GM18858 (cell line): ENCODE results near the gene HNRNPF.
"Not testable (repeated sequence)": the region's sequence is repeated elsewhere in the genome, so short reads cannot be mapped to it uniquely, and the experiment has no call there.

Experiments
- ATAC-seq: cut with Tn5 transposase; IDR thresholded peaks from one replicate; pipeline ENCODE4 v1.9.1; 2021; ENCODE audit not compliant: unreplicated experiment

HNRNPF gene

DNA sequence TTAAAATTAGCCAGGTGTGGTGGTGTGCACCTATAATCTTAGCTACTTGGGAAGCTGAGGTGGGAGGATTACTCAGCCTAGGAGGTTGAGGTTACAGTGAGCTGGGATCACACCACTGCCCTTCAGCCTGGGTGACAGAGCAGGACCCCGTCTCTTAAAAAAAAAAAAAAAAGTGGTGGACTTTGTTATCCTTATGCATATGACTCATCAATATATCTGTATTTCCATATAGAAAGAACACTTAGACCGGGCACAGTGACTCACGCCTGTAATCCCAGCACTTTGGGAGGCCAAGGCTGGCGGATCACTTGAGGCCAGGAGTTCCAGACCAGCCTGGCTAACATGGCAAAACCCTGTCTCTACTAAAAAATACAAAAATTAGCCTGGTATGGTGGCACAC, 13.0 kb upstream of the HNRNPF start:
- ATAC-seq = not testable (repeated sequence)

DNA sequence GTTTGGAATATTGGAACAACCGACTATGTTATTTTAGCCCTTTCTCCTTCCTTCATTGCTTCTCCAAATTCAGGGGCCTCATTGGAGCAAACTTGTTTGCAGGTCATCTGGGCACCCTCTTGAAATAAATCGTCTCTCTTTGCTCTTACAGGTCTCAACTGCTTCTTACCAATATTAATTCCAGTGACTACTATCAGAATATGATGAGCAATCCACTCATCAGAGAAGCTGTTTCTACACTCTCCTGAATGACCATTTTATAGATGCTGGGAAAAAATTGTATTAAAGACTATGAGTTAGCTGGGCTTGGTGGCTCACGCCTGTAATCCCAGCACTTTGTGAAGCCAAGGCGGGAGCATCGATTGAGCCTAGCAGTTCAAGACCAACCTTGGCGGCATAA, 12.5 kb upstream of the HNRNPF start:
- ATAC-seq = no peak

DNA sequence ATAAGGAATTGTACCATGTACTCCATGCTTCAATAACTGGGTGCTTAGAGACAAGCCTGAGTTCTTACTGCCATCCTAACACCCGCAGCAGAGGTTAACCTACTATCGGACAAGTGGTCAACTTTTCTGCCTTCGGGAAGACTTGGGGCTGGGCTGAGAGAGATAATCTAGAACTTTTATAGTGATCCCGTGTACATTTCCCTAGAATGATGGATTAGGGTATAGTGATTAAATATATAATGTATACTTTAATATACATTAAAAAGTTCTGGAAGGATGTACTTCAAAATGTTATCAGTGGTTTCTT, 12.2 kb upstream of the HNRNPF start:
- no peak for ATAC-seq

DNA sequence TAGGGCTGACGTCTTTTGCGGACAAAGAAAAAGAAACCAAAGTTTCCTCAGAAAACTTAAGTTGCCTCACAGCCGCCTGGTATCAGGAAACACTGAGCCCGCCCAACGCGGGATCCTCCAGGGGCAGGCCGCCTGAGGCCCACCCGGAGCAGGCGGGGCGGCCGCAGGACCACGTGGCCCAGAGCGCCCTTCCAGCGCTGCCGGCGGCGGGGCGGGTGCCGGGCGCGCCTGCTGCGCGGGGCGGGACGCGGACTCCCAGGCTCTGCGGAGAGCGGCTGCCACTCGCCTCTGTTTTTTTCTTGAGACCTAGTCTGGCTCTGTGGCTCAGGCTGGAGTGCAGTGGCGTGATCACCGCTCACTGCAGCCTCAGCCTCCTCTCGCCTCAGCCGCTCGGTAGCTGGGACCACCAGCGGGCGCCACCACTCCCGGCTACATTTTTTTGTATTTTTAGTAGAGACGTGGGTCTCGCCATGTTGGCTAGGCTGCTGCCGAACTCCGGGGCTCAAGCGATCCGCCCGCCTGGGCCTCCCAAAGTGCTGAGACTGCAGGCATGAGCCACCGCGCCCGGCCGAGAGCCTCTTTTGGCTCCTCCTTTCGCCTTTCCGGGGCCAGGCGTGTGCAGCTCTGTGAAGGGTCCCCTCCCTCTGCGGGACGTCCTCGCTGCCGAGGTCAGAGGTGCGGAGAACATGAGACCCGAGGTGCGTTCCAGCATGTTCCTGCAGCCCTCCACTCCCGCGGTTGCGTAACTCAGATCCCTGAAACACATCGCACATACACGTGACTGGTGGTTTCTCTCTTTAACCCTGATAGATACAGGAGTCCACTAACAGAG, 11.6 kb upstream of the HNRNPF start:
- ATAC-seq = peak; percentile 71

DNA sequence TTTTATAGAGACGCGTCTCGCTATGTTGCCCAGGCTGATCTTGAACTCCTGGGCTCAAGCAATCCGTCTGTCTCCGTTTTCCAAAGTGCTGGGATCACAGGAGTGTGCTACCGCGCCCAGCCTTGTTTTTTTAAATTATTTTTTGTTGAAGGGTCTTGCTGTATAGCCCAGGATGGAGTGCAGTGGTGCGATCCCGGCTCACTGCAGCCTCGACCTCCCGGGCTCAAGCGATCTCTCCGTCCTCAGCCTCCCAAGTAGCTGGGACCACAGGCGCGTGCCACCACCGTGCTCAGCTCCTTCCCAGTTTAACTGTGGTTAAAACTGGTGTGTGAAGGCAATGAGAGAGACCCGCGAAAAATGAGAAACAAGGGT, 11.0 kb upstream of the HNRNPF start:
- no peak for ATAC-seq

DNA sequence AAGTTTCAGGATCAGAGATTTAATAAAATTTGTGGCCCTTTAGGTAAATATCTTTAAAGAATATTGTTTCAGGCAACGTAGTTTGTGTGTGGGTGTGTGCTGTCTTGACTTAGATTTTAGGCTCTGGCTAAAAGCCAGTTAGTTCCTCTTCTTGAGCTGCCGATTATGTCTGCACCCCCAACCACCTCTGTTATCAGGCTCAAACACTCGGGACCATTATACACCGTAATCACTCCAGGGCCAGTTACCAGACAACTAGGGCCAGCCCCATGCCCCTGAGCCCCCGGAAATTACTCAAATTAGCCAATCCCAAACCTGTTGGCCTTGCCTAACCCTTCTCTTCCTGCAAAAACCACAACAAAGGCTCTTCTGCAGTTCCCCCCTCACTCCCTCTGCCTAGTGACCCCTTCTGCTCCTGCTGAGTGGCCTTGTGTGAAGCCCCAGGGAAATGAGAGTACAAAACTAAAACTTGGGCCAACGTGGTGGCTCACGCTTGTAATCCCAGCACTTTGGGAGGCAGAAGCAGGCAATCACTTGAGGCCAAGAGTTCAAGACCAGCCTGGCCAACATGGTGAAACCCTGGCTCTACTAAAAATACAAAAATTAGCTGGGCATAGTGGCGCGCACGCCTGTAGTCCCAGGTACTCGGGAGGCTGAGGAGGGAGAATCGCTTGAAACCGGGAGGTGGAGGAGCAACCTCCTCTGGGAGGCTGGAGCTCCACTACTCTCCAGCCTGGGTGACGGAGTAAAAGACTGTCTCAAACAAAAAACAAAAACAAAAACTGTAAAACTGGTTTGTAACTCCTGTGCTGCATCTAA, 9.2 kb upstream of the HNRNPF start:
- ATAC-seq = no peak

DNA sequence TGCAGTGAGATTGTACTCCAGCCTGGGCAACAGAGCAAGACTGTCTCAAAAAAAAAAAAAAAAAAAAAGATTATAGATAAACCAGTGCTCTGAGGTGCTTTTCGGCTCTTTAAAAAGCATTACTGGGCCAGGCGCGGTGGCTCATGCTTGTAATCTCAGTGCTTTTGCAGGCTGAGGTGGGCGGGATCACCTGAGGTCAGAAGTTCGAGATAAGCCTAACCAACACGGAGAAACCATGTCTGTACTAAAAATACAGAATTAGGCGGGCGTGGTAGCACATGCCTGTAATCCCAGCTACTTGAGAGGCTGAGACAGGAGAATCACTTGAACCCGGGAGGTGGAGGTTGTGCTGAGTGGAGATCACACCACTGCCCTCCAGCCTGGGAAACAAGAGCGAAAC, 6.6 kb upstream of the HNRNPF start:
- ATAC-seq = no peak

DNA sequence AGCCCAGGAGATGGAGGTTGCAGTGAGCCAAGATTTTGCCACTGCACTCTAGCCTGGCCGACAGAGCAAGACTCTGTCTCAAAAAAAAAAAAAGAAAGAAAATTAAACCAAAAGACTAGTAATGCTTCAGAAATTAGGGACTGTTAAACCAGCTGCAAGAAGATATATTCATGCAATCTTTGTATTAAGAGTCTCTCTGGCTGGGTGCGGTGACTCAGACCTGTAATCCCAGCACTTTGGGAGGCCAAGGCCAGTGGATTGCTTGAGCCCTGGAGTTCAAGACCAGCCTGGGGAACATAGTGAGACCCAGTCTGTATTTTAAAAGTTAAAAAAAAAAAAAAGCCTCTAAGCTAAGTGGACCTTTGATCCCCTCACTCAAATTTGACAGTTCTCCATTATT, 2.5 kb upstream of the HNRNPF start:
- no peak for ATAC-seq

DNA sequence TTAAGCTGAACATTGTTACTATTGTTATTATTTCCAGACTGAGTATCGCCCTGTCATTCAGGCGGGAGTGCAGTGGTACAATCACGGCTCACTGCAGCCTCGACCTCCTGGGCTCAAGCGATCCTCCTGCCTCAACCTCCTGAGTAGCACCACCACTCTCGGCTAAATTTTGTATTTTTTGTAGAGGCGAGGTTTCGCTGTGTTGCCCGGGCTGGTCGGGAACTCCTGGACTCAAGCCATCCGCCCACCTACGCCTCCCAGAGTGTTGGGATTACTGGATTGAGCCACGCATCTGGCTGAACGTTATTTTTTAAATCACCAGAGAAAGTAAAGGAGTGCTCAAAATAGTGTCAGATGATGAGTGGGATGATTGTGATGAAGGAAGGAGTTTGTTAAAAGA, 1.4 kb upstream of the HNRNPF start:
- ATAC-seq = no peak

DNA sequence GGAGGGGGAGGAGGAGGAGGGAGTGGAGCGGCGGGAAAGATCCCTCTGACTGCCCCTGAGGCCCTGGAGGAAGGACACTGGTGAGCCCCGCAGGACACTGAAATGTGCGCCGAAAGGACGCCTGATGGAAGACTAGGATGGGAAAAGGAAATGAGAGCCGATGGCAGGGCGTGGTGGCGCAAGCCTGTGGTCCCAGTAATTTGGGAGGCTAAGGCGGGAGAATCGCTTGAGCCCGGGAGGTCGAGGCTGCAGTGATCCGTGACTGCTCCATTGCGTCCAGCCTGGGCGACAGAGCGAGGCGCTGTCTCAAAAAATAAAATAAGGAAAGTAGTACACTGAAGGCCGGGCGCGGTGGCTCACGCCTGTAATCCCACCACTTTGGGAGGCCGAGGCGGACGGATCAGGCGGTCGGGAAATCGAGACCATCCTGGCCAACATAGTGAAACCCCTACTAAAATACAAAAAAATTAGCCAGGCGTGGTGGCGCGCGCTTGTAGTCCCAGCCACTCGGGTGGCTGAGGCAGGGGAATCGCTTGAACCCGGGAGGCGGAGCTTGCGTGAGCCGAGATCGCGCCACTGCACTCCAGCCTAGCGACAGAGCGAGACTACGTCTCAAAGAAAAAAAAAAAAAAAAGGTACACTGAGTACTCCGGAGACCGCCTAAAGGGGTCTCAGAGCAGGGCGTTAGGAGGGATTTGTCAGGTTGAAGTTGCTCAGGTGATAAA, 561 bp upstream of the HNRNPF start:
- no peak for ATAC-seq

DNA sequence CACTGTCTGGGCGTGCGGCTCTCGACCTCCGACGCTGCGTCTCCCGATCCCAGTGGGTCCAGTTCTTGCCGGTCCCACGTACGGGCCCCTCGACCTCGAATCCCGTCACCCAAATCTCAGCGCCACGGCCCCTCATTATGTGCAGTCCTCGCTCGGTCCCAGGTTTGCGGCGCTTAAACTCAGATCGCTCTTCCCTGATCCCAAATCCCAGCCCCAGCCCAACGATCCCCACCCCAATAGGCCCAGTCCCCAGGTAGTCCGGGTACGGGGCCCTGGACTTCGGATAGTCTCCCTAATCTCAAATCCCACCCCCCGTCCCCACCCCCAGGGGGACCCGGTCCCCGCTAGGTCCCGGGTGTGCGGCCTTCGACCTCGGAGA, 666 bp downstream of the HNRNPF start:
- no peak for ATAC-seq

DNA sequence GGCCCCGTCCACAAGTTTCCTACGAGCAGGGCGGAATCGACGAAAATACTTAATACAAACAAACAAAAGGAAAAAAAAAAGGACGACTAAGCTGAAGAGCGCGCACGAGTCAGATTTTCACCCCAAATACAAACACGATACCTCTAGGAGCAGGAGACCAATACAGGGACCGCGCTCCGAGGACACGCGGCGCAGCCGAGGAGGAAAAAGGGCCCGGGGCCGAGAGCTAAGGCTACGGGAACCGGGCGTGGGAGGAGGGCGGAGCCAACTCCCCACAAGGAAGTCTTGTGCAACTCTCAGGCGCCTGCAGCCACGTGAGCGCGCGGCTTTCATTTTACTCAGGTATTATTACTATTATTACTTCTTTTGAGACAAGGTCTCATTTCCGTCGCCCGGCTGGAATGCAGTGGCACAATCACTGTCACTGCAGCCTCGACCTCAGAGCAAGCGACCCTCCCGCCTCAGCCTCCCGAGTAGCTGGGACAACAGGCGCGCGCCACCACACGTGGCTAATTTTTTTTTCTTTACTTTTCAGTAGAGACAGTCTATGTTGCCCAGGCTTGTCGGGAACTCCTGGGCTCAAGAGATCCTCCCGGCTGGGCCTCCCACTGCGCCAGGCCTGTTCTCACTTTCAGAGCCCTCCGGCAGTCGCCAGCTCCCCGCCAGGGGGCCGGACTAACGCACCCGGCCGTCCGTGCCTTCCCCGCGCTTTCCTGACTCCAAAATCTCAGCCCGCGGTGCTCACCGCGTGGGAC, 1.2 kb downstream of the HNRNPF start:
- peak; percentile 30 for ATAC-seq

DNA sequence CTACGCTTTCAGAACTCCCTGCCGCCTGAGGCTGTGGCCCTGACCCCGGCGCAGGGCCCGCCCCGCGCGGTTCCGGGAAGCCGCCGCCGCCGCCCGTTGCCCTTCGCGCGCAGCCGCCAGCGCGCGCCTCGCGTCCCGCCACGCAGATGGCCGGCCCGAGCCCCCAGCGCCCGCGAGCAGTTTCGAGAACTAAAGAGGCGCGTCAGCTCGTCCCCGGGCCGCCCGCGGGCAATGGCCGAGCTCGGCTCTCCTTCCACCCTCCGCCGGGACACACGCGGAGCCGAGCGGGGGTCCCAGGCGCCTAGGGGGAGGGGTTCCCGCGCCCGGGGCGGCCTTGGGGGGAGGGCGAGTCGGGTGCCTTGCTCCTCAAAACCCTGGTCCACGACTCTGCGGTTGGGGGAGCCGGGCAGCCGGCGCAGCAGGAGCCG, 1.8 kb downstream of the HNRNPF start:
- ATAC-seq = no peak

DNA sequence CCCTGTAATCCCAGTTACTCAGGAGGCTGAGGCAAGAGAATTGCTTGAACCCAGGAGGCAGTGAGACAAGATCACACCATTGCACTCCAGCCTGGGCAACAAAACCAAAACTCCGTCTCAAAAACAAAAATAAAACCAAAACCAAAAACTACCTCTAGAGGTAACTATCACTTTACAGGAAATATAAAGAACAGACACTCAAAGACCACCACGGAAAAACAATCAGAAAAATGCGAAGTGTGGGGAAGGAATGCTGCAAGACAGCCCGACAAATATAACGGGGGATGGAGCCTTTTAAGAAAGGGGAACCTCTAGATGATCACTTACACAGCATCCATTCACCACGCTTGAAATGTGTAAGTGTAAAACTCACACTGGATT, 4.3 kb downstream of the HNRNPF start:
- no peak for ATAC-seq

DNA sequence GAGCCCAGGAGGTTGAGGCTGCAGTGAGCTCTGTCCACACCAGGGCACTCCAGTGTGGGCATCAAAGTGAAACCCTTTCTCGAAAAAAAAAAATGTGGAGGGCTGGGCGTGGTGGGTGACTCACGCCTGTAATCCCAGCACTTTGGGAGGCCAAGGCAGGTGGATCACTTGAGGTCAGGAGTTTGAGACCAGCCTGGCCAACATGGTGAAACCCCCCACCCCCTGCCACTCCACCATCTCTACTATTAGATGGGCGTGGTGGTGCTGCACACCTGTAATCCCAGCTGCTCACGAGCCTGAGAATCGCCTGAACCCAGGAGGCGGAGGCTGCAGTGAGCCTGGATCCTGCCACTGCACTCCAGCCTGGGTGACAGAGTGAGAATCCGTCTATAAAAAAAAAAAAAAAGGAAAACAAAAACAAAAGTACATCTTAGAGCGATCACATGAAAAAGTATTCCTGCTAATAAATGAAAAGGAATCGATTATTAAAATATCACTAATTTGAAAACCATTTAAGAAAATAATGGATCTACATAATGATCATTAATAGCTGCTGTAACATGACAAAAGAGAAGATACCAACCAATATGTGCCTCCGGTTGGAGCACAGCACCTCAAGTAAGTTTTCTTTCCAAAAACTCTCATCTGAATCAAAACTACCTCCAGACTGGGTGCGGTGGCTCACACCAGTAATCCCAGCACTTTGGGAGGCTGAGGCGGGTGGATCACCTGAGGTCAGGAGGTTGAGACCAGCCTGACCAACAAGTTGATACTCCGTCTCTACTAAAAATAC, 4.9 kb downstream of the HNRNPF start:
- no peak for ATAC-seq

DNA sequence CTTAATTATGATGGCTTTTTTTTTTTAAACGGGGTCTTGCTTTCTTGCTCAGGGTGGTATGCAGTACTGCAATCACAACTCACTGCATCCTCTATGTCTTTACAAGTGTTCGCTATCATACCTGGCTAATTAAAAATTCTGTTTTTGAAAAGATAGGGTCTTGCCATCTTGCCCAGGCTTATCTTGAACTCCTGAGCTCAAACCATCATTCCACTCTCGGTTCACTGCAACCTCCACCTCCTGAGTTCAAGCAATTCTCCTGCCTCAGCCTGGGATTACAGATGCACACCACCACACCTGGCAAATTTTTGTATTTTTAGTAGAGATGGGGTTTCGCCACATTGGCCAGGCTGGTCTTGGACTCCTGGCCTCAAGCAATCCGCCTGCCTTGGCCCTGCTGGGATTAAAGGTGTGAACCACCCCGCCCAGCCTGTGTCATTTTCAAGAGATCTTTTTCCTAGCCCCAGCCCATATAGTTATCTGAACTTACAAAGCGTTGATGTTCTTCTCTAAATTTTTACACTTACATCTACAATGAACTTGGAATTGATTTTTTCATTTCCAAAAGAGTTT, 6.0 kb downstream of the HNRNPF start:
- ATAC-seq = no peak

DNA sequence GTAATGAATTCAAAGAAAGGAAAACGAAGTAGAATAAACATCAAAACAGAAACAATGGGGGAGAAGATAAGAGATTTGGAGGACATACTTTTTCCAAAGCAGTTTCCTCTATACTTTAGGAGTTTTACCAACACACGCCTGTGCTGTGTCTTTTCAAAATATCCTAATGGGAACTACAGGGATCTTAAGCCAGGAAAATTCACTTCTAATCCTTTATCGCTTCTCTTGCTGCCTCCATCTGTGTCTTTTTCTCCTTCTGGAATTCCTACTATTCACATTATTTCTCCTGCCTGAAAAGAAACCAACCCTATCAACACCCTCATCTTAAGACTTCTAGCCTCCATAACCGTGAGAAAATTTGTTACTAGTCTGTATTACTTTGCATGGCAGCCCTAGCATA, 6.8 kb downstream of the HNRNPF start:
- ATAC-seq = no peak

DNA sequence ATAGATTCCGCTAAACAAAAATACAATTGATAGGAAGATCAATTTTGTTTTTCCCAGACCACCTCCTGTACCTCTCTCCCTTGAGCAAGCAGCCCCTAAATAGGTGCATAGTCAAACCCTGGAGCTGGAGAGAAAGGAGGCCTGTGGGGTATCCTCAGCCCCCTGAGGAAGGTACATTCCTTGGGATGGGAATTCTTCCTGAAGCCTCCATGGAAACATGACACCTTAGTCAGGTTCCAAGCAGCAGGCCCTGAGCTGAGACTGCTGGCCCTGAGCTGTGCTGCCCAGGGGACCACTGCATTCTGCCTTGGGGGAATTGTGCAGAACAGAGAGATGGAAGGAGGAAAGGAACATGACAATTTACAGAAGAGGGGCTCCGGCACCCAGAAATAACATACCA, 7.4 kb downstream of the HNRNPF start:
- no peak for ATAC-seq

DNA sequence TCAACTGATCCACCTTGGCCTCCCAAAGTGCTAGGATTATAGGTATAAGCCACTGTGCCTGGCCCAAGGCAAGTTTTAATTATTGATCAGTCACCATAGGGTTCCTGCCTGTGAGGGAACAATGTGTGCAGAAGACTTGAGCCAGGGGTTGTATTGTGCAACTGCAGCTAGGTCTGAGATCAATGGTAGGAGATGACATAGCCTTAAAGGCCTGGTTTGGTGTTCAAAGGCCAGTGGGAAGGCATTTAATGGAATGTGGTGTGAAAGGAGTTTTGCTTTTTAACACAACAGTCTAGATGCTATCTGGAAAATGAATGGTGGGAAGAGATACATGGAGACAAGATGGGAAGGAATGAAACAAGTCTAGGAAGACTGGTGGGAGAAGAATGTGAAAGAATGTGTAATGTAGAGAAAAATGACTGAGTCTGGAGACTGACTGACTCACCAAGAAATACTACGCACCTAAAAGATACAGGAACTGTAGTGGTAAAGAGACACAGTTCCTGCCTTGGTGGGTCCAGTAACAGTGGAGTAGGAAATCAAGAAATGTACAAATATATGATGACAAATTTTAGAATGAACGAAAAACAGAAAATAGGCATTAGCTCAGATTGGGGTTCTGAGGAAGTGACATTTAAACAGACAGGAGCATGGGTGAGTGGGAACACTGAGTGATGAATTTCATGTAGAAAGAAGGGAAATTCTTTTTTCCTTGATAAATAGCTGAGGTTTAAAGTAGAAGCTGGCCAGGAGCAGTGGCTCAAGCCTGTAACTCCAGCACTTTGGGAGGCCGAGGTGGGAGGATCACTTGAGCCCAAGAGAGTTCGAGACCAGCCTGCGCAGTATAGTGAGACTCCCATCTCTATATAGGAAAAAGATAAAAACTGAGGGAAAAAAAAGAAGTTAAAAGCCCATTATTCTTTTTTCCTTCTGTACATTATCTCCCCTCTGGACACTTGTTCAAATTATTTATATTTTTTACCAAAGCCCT, 9.4 kb downstream of the HNRNPF start:
- ATAC-seq = no peak
